ENCODE results near the gene PSPH. TPM values are rescaled to one million over a fixed set of nuclear protein-coding genes. Genes with fewer than 3 reads are reported as not detected.
"Not testable (repeated sequence)": the region's sequence is repeated elsewhere in the genome, so short reads cannot be mapped to it uniquely, and the experiment has no call there.

PSPH gene
- total RNA-seq, 1 experiment from 2014 or later: 52.1 TPM

DNA sequence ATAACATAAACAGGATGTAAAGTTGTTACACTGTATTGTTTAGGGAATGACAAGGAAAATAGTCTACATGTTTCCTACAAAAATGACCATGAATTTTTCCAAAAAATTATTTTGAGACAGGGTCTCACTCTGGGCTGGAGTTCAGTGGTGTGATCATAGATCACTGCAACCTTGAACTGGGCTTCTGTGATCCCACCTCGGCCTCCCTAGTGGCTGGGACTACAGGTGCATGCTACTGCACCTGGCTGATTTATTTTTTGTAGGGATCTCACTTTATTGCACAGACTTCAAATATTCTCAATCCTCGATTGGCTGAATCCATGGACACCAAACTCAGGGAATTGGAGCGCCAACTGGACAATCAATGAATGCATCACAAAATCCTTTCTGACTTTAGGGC is 48.4 kb upstream of the PSPH start:
- H3K14ac ChIP-seq (ENCODE audit: insufficient read depth, low read length): no peak overlapping the region
- no peak for DNase-seq
- no peak overlapping the region for H4K91ac ChIP-seq (ENCODE audit: insufficient read length, low read depth, low read length)
- no peak overlapping the region for H2BK12ac ChIP-seq (ENCODE audit: insufficient read length, low read depth, low read length)
- H3K27ac Mint-ChIP-seq: no peak overlapping the region
- no peak overlapping the region for H3K9ac ChIP-seq (ENCODE audit: extremely low read depth, insufficient read length, low read length)
- H3T11ph ChIP-seq (ENCODE audit: low read length): no peak overlapping the region
- no peak overlapping the region for H3K4me2 ChIP-seq (ENCODE audit: insufficient read depth, insufficient read length, low read length)
- peaks cover 0 to 7% of the 10 kb centered on the region in 2 experiments; a peak in 2 of 5 replicates for H3K9me3 Mint-ChIP-seq
- no peak overlapping the region for H3K4ac ChIP-seq (ENCODE audit: low read depth, low read length)
- H4K20me1 ChIP-seq (ENCODE audit: control insufficient read depth, insufficient read depth, insufficient read length): no peaks in the 10 kb centered on the region
- no peak overlapping the region for H2BK15ac ChIP-seq (ENCODE audit: low read depth, low read length)
- H3K9me3 ChIP-seq (ENCODE audit: control insufficient read depth, low read depth, low read length): no peaks in the 10 kb centered on the region
- no peak overlapping the region for H2AFZ ChIP-seq (ENCODE audit: low read length)
- TF ChIP-seq, protein P1, sequence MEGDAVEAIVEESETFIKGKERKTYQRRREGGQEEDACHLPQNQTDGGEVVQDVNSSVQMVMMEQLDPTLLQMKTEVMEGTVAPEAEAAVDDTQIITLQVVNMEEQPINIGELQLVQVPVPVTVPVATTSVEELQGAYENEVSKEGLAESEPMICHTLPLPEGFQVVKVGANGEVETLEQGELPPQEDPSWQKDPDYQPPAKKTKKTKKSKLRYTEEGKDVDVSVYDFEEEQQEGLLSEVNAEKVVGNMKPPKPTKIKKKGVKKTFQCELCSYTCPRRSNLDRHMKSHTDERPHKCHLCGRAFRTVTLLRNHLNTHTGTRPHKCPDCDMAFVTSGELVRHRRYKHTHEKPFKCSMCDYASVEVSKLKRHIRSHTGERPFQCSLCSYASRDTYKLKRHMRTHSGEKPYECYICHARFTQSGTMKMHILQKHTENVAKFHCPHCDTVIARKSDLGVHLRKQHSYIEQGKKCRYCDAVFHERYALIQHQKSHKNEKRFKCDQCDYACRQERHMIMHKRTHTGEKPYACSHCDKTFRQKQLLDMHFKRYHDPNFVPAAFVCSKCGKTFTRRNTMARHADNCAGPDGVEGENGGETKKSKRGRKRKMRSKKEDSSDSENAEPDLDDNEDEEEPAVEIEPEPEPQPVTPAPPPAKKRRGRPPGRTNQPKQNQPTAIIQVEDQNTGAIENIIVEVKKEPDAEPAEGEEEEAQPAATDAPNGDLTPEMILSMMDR (conservative IDR thresholded peaks at IDR 0.05): no peak
- H3K4me3 Mint-ChIP-seq: no peak overlapping the region
- H3K27ac ChIP-seq (ENCODE audit: insufficient read length, low read depth, low read length): no peak overlapping the region
- H3K18ac ChIP-seq (ENCODE audit: insufficient read length, low read depth, low read length): no peak overlapping the region
- no peak overlapping the region for H2BK20ac ChIP-seq (ENCODE audit: low read depth, low read length, poor library complexity, severe bottlenecking)
- H3K56ac ChIP-seq (ENCODE audit: insufficient read length, low read depth, low read length): no peak overlapping the region
- no peak overlapping the region for H4K8ac ChIP-seq (replicated peaks; ENCODE audit: insufficient read length, low read depth, low read length)
- H3K27me3 Mint-ChIP-seq (ENCODE audit: low read depth): no peaks in the 10 kb centered on the region
- no peaks in the 10 kb centered on the region for H3K79me2 ChIP-seq (ENCODE audit: insufficient read depth, low read length)
- no peaks in the 10 kb centered on the region for H3K27me3 ChIP-seq (ENCODE audit: insufficient read depth, low read length)
- H3K4me1 ChIP-seq (ENCODE audit: insufficient read depth, low read length): no peaks in the 10 kb centered on the region
- H2BK5ac ChIP-seq (ENCODE audit: insufficient read length, low read length): no peak overlapping the region
- no peak overlapping the region for H3K23ac ChIP-seq (ENCODE audit: insufficient read length, low read depth, low read length)
- no peaks in the 10 kb centered on the region for H3K79me1 ChIP-seq (ENCODE audit: insufficient read depth, low read depth, low read length, poor library complexity, severe bottlenecking)
- no peak overlapping the region for H2AK5ac ChIP-seq (ENCODE audit: insufficient read length, low read length)
- no peak overlapping the region for H4K5ac ChIP-seq (ENCODE audit: insufficient read length, low read depth, low read length)
- no peaks in the 10 kb centered on the region for H3K4me1 Mint-ChIP-seq
- peaks cover 20 to 45% (median 34%) of the 10 kb centered on the region in 3 experiments for H3K36me3 Mint-ChIP-seq (ENCODE audit: insufficient read depth in 1 of 3, low read depth in 3 of 3)
- no CpG with 5 or more reads among the region's 3 CpGs for whole genome bisulfite sequencing (ENCODE audit: extremely low coverage, insufficient read length, low lambda C conversion rate)
- no peaks in the 10 kb centered on the region for H3K23me2 ChIP-seq (ENCODE audit: insufficient read length, low read depth, low read length, poor library complexity, severe bottlenecking)
- no peak overlapping the region for H2BK120ac ChIP-seq (ENCODE audit: low read depth, low read length, poor library complexity, severe bottlenecking)

DNA sequence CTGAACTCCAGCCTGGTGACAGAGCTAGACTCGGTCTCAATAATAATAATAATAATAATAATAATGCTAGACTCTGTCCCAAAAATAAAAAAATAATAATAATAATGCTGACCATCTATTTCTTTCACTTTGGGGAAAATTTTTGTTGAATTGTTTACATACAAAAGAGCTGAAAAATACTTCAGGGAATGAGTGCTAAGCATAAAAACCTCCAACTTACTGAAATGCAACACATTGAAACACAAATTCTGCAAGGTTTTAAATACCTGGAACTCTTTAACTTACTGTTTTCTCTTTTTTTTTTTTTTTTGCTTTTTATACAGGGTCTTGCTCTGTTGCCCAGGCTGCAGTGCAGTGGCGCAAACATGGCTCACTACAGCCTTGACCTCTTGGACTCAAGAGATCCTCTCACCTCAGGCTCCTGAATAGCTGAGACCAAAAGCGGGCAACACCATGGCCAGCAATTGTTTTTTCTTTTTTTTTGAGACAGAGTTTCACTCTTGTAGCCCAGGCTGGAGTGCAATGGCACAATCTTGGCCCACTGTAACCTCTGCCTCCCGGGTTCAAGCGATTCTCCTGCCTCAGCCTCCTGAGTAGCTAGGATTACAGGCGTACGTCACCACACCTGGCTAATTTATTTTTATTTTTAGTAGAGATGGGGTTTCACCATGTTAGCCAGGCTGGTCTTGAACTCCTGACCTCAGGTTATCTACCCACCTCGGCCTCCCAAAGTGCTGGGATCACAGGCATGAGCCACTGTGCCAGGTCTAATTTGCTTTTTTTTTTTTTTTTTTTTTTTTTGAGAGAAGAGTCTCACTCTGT is 47.2 kb upstream of the PSPH start:
- H3K4me3 Mint-ChIP-seq; H3K79me2 ChIP-seq (ENCODE audit: insufficient read depth, low read length); H3K27ac Mint-ChIP-seq; H3K18ac ChIP-seq (ENCODE audit: insufficient read length, low read depth, low read length); H3K9ac ChIP-seq (ENCODE audit: extremely low read depth, insufficient read length, low read length); H2AK5ac ChIP-seq (ENCODE audit: insufficient read length, low read length); H4K91ac ChIP-seq (ENCODE audit: insufficient read length, low read depth, low read length); H3K4me1 Mint-ChIP-seq; H3K4me2 ChIP-seq (ENCODE audit: insufficient read depth, insufficient read length, low read length); H2BK120ac ChIP-seq (ENCODE audit: low read depth, low read length, poor library complexity, severe bottlenecking); H3K4me1 ChIP-seq (ENCODE audit: insufficient read depth, low read length); H3K4ac ChIP-seq (ENCODE audit: low read depth, low read length); H4K20me1 ChIP-seq (ENCODE audit: control insufficient read depth, insufficient read depth, insufficient read length); H4K8ac ChIP-seq (replicated peaks; ENCODE audit: insufficient read length, low read depth, low read length); H3K9me3 Mint-ChIP-seq; H3K79me1 ChIP-seq (ENCODE audit: insufficient read depth, low read depth, low read length, poor library complexity, severe bottlenecking); H3K23me2 ChIP-seq (ENCODE audit: insufficient read length, low read depth, low read length, poor library complexity, severe bottlenecking); H4K5ac ChIP-seq (ENCODE audit: insufficient read length, low read depth, low read length); H2BK20ac ChIP-seq (ENCODE audit: low read depth, low read length, poor library complexity, severe bottlenecking); H3K14ac ChIP-seq (ENCODE audit: insufficient read depth, low read length); H3T11ph ChIP-seq (ENCODE audit: low read length); H3K56ac ChIP-seq (ENCODE audit: insufficient read length, low read depth, low read length); H2BK5ac ChIP-seq (ENCODE audit: insufficient read length, low read length); DNase-seq; H3K27me3 Mint-ChIP-seq (ENCODE audit: low read depth); H3K27me3 ChIP-seq (ENCODE audit: insufficient read depth, low read length); H3K9me3 ChIP-seq (ENCODE audit: control insufficient read depth, low read depth, low read length); H2BK15ac ChIP-seq (ENCODE audit: low read depth, low read length); H3K23ac ChIP-seq (ENCODE audit: insufficient read length, low read depth, low read length); H2AFZ ChIP-seq (ENCODE audit: low read length); H3K27ac ChIP-seq (ENCODE audit: insufficient read length, low read depth, low read length); H2BK12ac ChIP-seq (ENCODE audit: insufficient read length, low read depth, low read length): not testable (repeated sequence)
- no CpG with 5 or more reads among the region's 8 CpGs for WGBS (ENCODE audit: extremely low coverage, insufficient read length, low lambda C conversion rate)
- peaks cover 18 to 36% (median 25%) of the 10 kb centered on the region in 3 experiments for H3K36me3 Mint-ChIP-seq (ENCODE audit: insufficient read depth in 1 of 3, low read depth in 3 of 3)
